Osteoblast (primary cell): Measurements from ENCODE around the gene IGSF3. TPM values are rescaled to one million over a fixed set of nuclear protein-coding genes. Genes with fewer than 3 reads are reported as not detected.
"Not testable (repeated sequence)": the region's sequence is repeated elsewhere in the genome, so short reads cannot be mapped to it uniquely, and the experiment has no call there.

Experiments
- DNase-seq: peaks from one replicate; pipeline ENCODE4 v3.0.0; 2011; ENCODE audit warnings: low spot score, mixed read lengths; ENCODE audit not compliant: insufficient read length; ENCODE audit errors: missing footprints
- H2AFZ ChIP-seq: 2 replicates; pipeline ENCODE4 v1.6.0; 2011; ENCODE audit warnings: mild to moderate bottlenecking, low read length
- H3K27ac ChIP-seq: 2 replicates; pipeline ENCODE4 v1.5.1; 2011; ENCODE audit warnings: mild to moderate bottlenecking, low read depth, low read length, moderate library complexity
- H3K27me3 ChIP-seq: 2 replicates; pipeline ENCODE4 v1.6.0; 2012; ENCODE audit warnings: mild to moderate bottlenecking, control low read depth, inconsistent platforms, low read length, moderate library complexity; ENCODE audit not compliant: insufficient read depth
- H3K36me3 ChIP-seq: 2 replicates; pipeline ENCODE4 v1.5.1; 2011; ENCODE audit warnings: mild to moderate bottlenecking, low read length, control low read depth, moderate library complexity; ENCODE audit not compliant: insufficient read depth
- H3K4me1 ChIP-seq: 2 replicates; pipeline ENCODE4 v1.5.1; 2011; ENCODE audit warnings: mild to moderate bottlenecking, low read length, control low read depth, moderate library complexity; ENCODE audit not compliant: insufficient read depth
- H3K4me2 ChIP-seq: 2 replicates; pipeline ENCODE4 v1.6.0; 2011; ENCODE audit warnings: mild to moderate bottlenecking, low read length; ENCODE audit not compliant: insufficient read depth
- H3K4me3 ChIP-seq: fragments of 200-600 bp; sonication (generic); 3 replicates; pipeline ENCODE4 v1.5.1; 2012; ENCODE audit warnings: mild to moderate bottlenecking, low read length, inconsistent platforms; ENCODE audit not compliant: insufficient read depth
- H3K79me2 ChIP-seq: 2 replicates; pipeline ENCODE4 v1.6.0; 2012; ENCODE audit warnings: mild to moderate bottlenecking, low read length, control low read depth, inconsistent platforms; ENCODE audit not compliant: insufficient read depth
- H3K9me3 ChIP-seq: 2 replicates; pipeline ENCODE4 v1.5.1; 2011; ENCODE audit warnings: low read depth, low read length, control low read depth
- H4K20me1 ChIP-seq: 2 replicates; pipeline ENCODE4 v1.6.0; 2012; ENCODE audit warnings: mild to moderate bottlenecking, low read length, control low read depth; ENCODE audit not compliant: insufficient read depth
- total RNA-seq: library from RNA; depleted of rRNA; stranded (reverse); fragments of >200 nt; gene quantifications from 2 replicates; pipeline ENCODE4 v1.2.3, GENCODE V29; 2012

Gene IGSF3
- total RNA-seq, 1 donor = under 0.01 TPM

- H3K9me3 ChIP-seq, H3K4me2 ChIP-seq, H3K79me2 ChIP-seq, H3K27me3 ChIP-seq, H4K20me1 ChIP-seq, H3K36me3 ChIP-seq, H3K4me3 ChIP-seq, H3K4me1 ChIP-seq, H3K27ac ChIP-seq, DNase-seq, H2AFZ ChIP-seq: not testable (repeated sequence)
Measured at GRCh38 chr1:116619106-116619505, 48.4 kb downstream of the IGSF3 start.

DNA sequence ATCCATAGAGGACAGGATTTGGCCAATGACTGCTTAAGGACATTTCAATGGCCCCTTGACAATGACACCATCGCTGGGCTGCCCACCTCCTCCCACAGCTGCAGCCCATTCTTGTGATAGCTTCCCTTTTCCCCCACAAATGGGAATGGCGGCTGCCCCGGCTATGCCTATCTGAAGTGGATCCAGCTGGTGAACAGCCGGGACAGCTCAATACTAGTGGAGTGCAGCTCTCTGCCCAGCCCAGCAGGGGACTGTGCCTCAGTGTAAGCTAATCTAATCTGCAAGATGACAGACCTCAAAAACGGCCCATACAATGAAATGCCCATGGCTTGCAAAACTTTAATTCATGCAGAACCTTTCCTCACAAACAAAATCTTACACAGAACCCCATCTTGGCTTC, 49.7 kb downstream of the IGSF3 start:
- not testable (repeated sequence) for H3K79me2 ChIP-seq, DNase-seq, H3K9me3 ChIP-seq, H3K4me2 ChIP-seq, H3K36me3 ChIP-seq, H3K27ac ChIP-seq, H3K4me1 ChIP-seq, H3K4me3 ChIP-seq, H4K20me1 ChIP-seq, H3K27me3 ChIP-seq, H2AFZ ChIP-seq

- H3K4me1 ChIP-seq, H4K20me1 ChIP-seq, H2AFZ ChIP-seq, H3K4me2 ChIP-seq, H3K36me3 ChIP-seq, H3K4me3 ChIP-seq, H3K79me2 ChIP-seq, H3K27ac ChIP-seq, H3K9me3 ChIP-seq, H3K27me3 ChIP-seq, DNase-seq: not testable (repeated sequence)
Measured at GRCh38 chr1:116613825-116614224, 53.7 kb downstream of the IGSF3 start.

DNA sequence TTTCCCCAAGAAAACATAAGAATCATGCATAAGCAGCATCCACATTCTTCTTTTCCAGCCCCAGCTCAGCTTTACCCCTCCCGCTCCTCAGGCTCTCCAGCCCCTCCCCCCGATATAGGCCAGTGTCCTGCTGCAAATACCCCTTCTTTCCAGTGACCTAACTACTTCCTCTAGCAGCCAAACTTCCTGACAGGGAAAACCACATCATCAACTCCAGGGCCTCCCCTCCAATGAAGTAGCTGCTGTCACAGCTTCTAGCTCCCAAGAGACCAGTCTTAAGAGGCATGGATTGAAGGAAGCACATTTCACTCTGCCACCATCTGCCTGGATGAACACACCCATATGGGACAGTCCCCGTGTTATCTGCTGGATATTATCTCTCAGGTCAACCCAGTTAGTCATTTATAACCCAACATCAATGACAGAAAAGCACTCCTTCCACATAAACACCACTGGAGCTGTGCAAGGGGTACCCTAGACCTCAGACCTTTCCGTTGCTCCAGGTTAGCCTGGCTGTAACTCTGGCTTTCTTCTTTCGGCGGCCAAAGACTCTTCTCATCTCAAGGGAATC, 57.6 kb downstream of the IGSF3 start:
- H3K4me1 ChIP-seq, H3K9me3 ChIP-seq, H3K79me2 ChIP-seq, H3K27me3 ChIP-seq, H2AFZ ChIP-seq, H3K36me3 ChIP-seq, H3K4me3 ChIP-seq, H3K4me2 ChIP-seq, H4K20me1 ChIP-seq, DNase-seq, H3K27ac ChIP-seq: not testable (repeated sequence)

GRCh38 chr1:116608841-116609240, 58.7 kb downstream of the IGSF3 start:
- DNase-seq, H3K27ac ChIP-seq, H3K4me3 ChIP-seq, H3K9me3 ChIP-seq, H4K20me1 ChIP-seq, H3K4me2 ChIP-seq, H3K27me3 ChIP-seq, H3K4me1 ChIP-seq, H2AFZ ChIP-seq, H3K79me2 ChIP-seq, H3K36me3 ChIP-seq: not testable (repeated sequence)

GRCh38 chr1:116608151-116608550, 59.4 kb downstream of the IGSF3 start:
- H3K4me3 ChIP-seq, H3K4me2 ChIP-seq, H3K27me3 ChIP-seq, H3K79me2 ChIP-seq, H3K27ac ChIP-seq, H3K9me3 ChIP-seq, H2AFZ ChIP-seq, H3K36me3 ChIP-seq, H3K4me1 ChIP-seq, H4K20me1 ChIP-seq, DNase-seq: not testable (repeated sequence)

GRCh38 chr1:116607463-116607862, 60.1 kb downstream of the IGSF3 start:
- not testable (repeated sequence) for H3K4me1 ChIP-seq, H3K27me3 ChIP-seq, DNase-seq, H3K4me2 ChIP-seq, H3K79me2 ChIP-seq, H3K4me3 ChIP-seq, H3K9me3 ChIP-seq, H4K20me1 ChIP-seq, H3K27ac ChIP-seq, H3K36me3 ChIP-seq, H2AFZ ChIP-seq

DNA sequence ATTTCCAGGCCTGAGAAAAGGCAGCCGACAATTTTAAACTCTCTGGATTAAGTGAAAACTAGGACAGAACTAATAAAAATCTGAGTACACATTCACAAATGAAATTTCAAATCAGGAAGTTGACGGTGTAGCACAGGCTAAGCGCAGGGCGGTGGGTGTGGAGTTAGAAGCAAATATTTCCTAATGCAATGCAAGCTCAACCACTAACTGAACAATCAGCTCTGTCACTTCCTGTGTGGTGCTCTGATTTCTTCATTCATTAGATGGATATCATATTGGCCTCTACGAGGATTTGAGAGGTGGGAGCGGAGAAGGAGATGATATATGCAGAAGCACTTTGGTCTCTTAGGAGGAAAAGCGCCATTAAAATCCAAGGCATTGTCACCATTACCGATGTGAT, 61.5 kb downstream of the IGSF3 start:
- H3K27ac ChIP-seq, H4K20me1 ChIP-seq, H2AFZ ChIP-seq, H3K4me2 ChIP-seq, DNase-seq, H3K27me3 ChIP-seq, H3K4me1 ChIP-seq, H3K79me2 ChIP-seq, H3K36me3 ChIP-seq, H3K9me3 ChIP-seq, H3K4me3 ChIP-seq: not testable (repeated sequence)
